ENCODE measurements around the gene ABHD18. TPM values are rescaled to one million over a fixed set of nuclear protein-coding genes. Genes with fewer than 3 reads are reported as not detected.

ABHD18 gene
- total RNA-seq, 1 experiment from 2014 or later: 16.3 TPM

- no peak overlapping the region for H3K4me2 ChIP-seq (ENCODE audit: insufficient read depth, insufficient read length, low read length)
- Mint-ChIP-seq H3K27me3 (ENCODE audit: low read depth) (no peaks in the 10 kb centered on the region), H3K4me1 (no peaks in the 10 kb centered on the region), H3K36me3 (ENCODE audit: insufficient read depth in 1 of 3, low read depth in 3 of 3) (peaks cover 5 to 33% (median 21%) of the 10 kb centered on the region in 3 experiments; a peak in 5 of 7 replicates), H3K27ac (no peak overlapping the region), H3K9me3 (no peaks in the 10 kb centered on the region), H3K4me3 (no peak overlapping the region)
- no CpG with 5 or more reads among the region's 1 CpG for WGBS (ENCODE audit: extremely low coverage, insufficient read length, low lambda C conversion rate)
- H3K23me2 ChIP-seq (ENCODE audit: insufficient read length, low read depth, low read length, poor library complexity, severe bottlenecking): no peaks in the 10 kb centered on the region
- H3K14ac ChIP-seq (ENCODE audit: insufficient read depth, low read length): no peak overlapping the region
- H3K56ac ChIP-seq (ENCODE audit: insufficient read length, low read depth, low read length): no peak overlapping the region
- H3K4ac ChIP-seq (ENCODE audit: low read depth, low read length): no peak overlapping the region
- H3K79me2 ChIP-seq (ENCODE audit: insufficient read depth, low read length): no peaks in the 10 kb centered on the region
- no peaks in the 10 kb centered on the region for H3K9me3 ChIP-seq (ENCODE audit: control insufficient read depth, low read depth, low read length)
- no peak overlapping the region for H3K23ac ChIP-seq (ENCODE audit: insufficient read length, low read depth, low read length)
- no peak overlapping the region for H3K18ac ChIP-seq (ENCODE audit: insufficient read length, low read depth, low read length)
- H3K4me1 ChIP-seq (ENCODE audit: insufficient read depth, low read length): no peaks in the 10 kb centered on the region
- no peak overlapping the region for H3T11ph ChIP-seq (ENCODE audit: low read length)
- H2AK5ac ChIP-seq (ENCODE audit: insufficient read length, low read length): no peak overlapping the region
- DNase-seq: no peak
- H2AFZ ChIP-seq (ENCODE audit: low read length): no peak overlapping the region
- no peaks in the 10 kb centered on the region for H4K20me1 ChIP-seq (ENCODE audit: control insufficient read depth, insufficient read depth, insufficient read length)
- no peak overlapping the region for H4K8ac ChIP-seq (replicated peaks; ENCODE audit: insufficient read length, low read depth, low read length)
- no peak overlapping the region for H4K91ac ChIP-seq (ENCODE audit: insufficient read length, low read depth, low read length)
- H3K79me1 ChIP-seq (ENCODE audit: insufficient read depth, low read depth, low read length, poor library complexity, severe bottlenecking): no peaks in the 10 kb centered on the region
- no peak for TF ChIP-seq CTCF (conservative IDR thresholded peaks at IDR 0.05)
- H3K27me3 ChIP-seq (ENCODE audit: insufficient read depth, low read length): no peaks in the 10 kb centered on the region
- no peak overlapping the region for H2BK20ac ChIP-seq (ENCODE audit: low read depth, low read length, poor library complexity, severe bottlenecking)
- H2BK12ac ChIP-seq (ENCODE audit: insufficient read length, low read depth, low read length): no peak overlapping the region
- H3K9ac ChIP-seq (ENCODE audit: extremely low read depth, insufficient read length, low read length): no peak overlapping the region
- H2BK5ac ChIP-seq (ENCODE audit: insufficient read length, low read length): no peak overlapping the region
- H2BK15ac ChIP-seq (ENCODE audit: low read depth, low read length): no peak overlapping the region
- no peak overlapping the region for H3K27ac ChIP-seq (ENCODE audit: insufficient read length, low read depth, low read length)
- H2BK120ac ChIP-seq (ENCODE audit: low read depth, low read length, poor library complexity, severe bottlenecking): no peak overlapping the region
- H4K5ac ChIP-seq (ENCODE audit: insufficient read length, low read depth, low read length): no peak overlapping the region
Measured at GRCh38 chr4:127985989-127986388, 20.8 kb downstream of the ABHD18 start.
